HepG2 (cell line): Measurements from ENCODE around the gene HK2. TPM values are rescaled to one million over a fixed set of nuclear protein-coding genes. Genes with fewer than 3 reads are reported as not detected.
A peak's percentile ranks its signal among the peaks of the same experiment; 100 is the strongest.

Experiments
- DMAP1 ChIP-seq: IDR thresholded peaks from 2 replicates; pipeline ENCODE4 v1.6.1; 2016
- HHEX ChIP-seq: IDR thresholded peaks from 2 replicates; pipeline ENCODE4 v1.6.1; 2016; ENCODE audit warnings: control low read depth
- KDM5B ChIP-seq: sonication (generic); formaldehyde crosslinking; IDR thresholded peaks from 2 replicates; pipeline ENCODE4 v1.4.0; 2020; ENCODE audit warnings: missing genetic modification reagents, mild to moderate bottlenecking, borderline replicate concordance
- KMT2B ChIP-seq: IDR thresholded peaks from 2 replicates; pipeline ENCODE4 v1.6.1; 2016; ENCODE audit warnings: missing genetic modification reagents, missing compliant biosample characterization
- MAFG ChIP-seq: sonication (generic); formaldehyde crosslinking; IDR thresholded peaks from 2 replicates; pipeline ENCODE4 v1.5.1; 2020; ENCODE audit warnings: mild to moderate bottlenecking, missing genetic modification reagents
- MED8 ChIP-seq: sonication (generic); formaldehyde crosslinking; IDR thresholded peaks from 2 replicates; pipeline ENCODE4 v1.8.1; 2023; ENCODE audit warnings: mild to moderate bottlenecking, missing genetic modification reagents; ENCODE audit not compliant: insufficient replicate concordance
- MYNN ChIP-seq: sonication (generic); formaldehyde crosslinking; IDR thresholded peaks from 2 replicates; pipeline ENCODE4 v1.4.0; 2020; ENCODE audit warnings: mild to moderate bottlenecking, low read depth, missing genetic modification reagents
- NFE2L1 ChIP-seq: sonication (generic); formaldehyde crosslinking; IDR thresholded peaks from 2 replicates; pipeline ENCODE4 v1.4.0; 2020; ENCODE audit warnings: missing genetic modification reagents, mild to moderate bottlenecking, borderline replicate concordance
- PPARG ChIP-seq: conservative IDR thresholded peaks from 2 replicates; pipeline ENCODE4 v1.6.1; 2016; ENCODE audit warnings: missing biosample characterization, missing genetic modification reagents
- RXRA ChIP-seq: sonication (generic); formaldehyde crosslinking; IDR thresholded peaks from 2 replicates; pipeline ENCODE4 v1.5.1; 2020; ENCODE audit warnings: missing genetic modification reagents
- TBX2 ChIP-seq: sonication (generic); formaldehyde crosslinking; IDR thresholded peaks from 2 replicates; pipeline ENCODE4 v1.5.0; 2020; ENCODE audit warnings: missing genetic modification reagents, mild to moderate bottlenecking, borderline replicate concordance
- ZBTB7A ChIP-seq: sonication (generic); formaldehyde crosslinking; IDR thresholded peaks from 2 replicates; pipeline ENCODE4 v1.8.0; 2022; ENCODE audit warnings: mild to moderate bottlenecking, missing genetic modification reagents
- ZMYM2 ChIP-seq: sonication (generic); formaldehyde crosslinking; IDR thresholded peaks from 2 replicates; pipeline ENCODE4 v1.8.0; 2022; ENCODE audit warnings: mild to moderate bottlenecking, missing genetic modification reagents
- ZNF34 ChIP-seq: sonication (generic); formaldehyde crosslinking; IDR thresholded peaks from 2 replicates; pipeline ENCODE4 v1.4.0; 2020; ENCODE audit warnings: mild to moderate bottlenecking, missing genetic modification reagents, borderline replicate concordance
- ZNF430 ChIP-seq: sonication (generic); formaldehyde crosslinking; IDR thresholded peaks from 2 replicates; pipeline ENCODE4 v1.9.0; 2021; ENCODE audit warnings: mild to moderate bottlenecking, missing genetic modification reagents
- ZNF619 ChIP-seq: sonication (generic); formaldehyde crosslinking; IDR thresholded peaks from 2 replicates; pipeline ENCODE4 v1.4.0; 2020; ENCODE audit warnings: mild to moderate bottlenecking, missing genetic modification reagents
- ZNF781 ChIP-seq: sonication (generic); formaldehyde crosslinking; IDR thresholded peaks from 2 replicates; pipeline ENCODE4 v1.5.1; 2020; ENCODE audit warnings: borderline replicate concordance, mild to moderate bottlenecking, missing genetic modification reagents; ENCODE audit errors: not compliant biosample characterization
- polyA plus RNA-seq, 8 experiments: library from polyadenylated mRNA; depleted of rRNA in 3 of 8; stranded (reverse) in 7 of 8; unstranded in 1 of 8; fragments of >200 nt; fragmentation: Illumina TruSeq in 4 of 8; extraction: Trizol in 4 of 8; gene quantifications; 2 replicates each; pipeline versions ENCODE4 v1.2.1 to v1.2.3, GENCODE V29; 2011 to 2016; ENCODE audit warnings: low read depth in 4 of 8, missing spikeins in 1 of 8, mixed read lengths in 1 of 8; ENCODE audit not compliant: insufficient read depth in 1 of 8
- total RNA-seq, 5 experiments: library from RNA; depleted of rRNA; stranded (reverse); fragments of >200 nt; fragmentation: Illumina TruSeq; extraction: Trizol; gene quantifications; 2 replicates each; pipeline ENCODE4 v1.2.3, GENCODE V29; 2016; ENCODE audit warnings: low read depth in 1 of 5
- TF ChIP-seq, protein P1 (sequence below): sonication (generic); formaldehyde crosslinking; IDR thresholded peaks from 2 replicates; pipeline ENCODE4 v1.8.0; 2023; ENCODE audit warnings: mild to moderate bottlenecking, missing genetic modification reagents
- TF ChIP-seq, protein P2 (sequence below): sonication (generic); formaldehyde crosslinking; IDR thresholded peaks from 2 replicates; pipeline ENCODE4 v1.5.0; 2020; ENCODE audit warnings: missing genetic modification reagents
- TF ChIP-seq, protein P3 (sequence below): sonication (generic); formaldehyde crosslinking; IDR thresholded peaks from 2 replicates; pipeline ENCODE4 v1.4.0; 2020; ENCODE audit warnings: missing genetic modification reagents, mild to moderate bottlenecking, borderline replicate concordance

HK2 gene
- total and polyA plus RNA-seq, 2 of the 13 experiments (the other 11 are each of a cell fraction or from before 2014, with no cell fraction given), result 13.2 to 101 TPM

- TF ChIP-seq ZNF34 (CRISPR knock-in tag), result no peak
- no peak for TF ChIP-seq KDM5B (CRISPR knock-in tag)
- TF ChIP-seq, protein P1, sequence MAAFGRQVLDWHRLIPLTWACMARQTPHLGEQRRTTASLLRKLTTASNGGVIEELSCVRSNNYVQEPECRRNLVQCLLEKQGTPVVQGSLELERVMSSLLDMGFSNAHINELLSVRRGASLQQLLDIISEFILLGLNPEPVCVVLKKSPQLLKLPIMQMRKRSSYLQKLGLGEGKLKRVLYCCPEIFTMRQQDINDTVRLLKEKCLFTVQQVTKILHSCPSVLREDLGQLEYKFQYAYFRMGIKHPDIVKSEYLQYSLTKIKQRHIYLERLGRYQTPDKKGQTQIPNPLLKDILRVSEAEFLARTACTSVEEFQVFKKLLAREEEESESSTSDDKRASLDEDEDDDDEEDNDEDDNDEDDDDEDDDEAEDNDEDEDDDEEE (CRISPR knock-in tag), result 0 out of 2 replicates have a peak, but pooled peaks have one; percentile 52
- TF ChIP-seq KMT2B (CRISPR knock-in tag), result no peak
- no peak for TF ChIP-seq MED8 (CRISPR knock-in tag)
- TF ChIP-seq ZNF781, result peak; percentile 62
- no peak for TF ChIP-seq MAFG
- TF ChIP-seq, protein P2, sequence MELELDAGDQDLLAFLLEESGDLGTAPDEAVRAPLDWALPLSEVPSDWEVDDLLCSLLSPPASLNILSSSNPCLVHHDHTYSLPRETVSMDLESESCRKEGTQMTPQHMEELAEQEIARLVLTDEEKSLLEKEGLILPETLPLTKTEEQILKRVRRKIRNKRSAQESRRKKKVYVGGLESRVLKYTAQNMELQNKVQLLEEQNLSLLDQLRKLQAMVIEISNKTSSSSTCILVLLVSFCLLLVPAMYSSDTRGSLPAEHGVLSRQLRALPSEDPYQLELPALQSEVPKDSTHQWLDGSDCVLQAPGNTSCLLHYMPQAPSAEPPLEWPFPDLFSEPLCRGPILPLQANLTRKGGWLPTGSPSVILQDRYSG (CRISPR knock-in tag), result no peak
- TF ChIP-seq HHEX, result peak; percentile 42; the same call in 1 of the 2 replicates
- TF ChIP-seq DMAP1 (CRISPR knock-in tag), result no peak
- peak; percentile 91 for TF ChIP-seq PPARG (CRISPR knock-in tag)
- TF ChIP-seq TBX2 (CRISPR knock-in tag), result peak; percentile 82
- no peak for TF ChIP-seq MYNN
- TF ChIP-seq, protein P3, sequence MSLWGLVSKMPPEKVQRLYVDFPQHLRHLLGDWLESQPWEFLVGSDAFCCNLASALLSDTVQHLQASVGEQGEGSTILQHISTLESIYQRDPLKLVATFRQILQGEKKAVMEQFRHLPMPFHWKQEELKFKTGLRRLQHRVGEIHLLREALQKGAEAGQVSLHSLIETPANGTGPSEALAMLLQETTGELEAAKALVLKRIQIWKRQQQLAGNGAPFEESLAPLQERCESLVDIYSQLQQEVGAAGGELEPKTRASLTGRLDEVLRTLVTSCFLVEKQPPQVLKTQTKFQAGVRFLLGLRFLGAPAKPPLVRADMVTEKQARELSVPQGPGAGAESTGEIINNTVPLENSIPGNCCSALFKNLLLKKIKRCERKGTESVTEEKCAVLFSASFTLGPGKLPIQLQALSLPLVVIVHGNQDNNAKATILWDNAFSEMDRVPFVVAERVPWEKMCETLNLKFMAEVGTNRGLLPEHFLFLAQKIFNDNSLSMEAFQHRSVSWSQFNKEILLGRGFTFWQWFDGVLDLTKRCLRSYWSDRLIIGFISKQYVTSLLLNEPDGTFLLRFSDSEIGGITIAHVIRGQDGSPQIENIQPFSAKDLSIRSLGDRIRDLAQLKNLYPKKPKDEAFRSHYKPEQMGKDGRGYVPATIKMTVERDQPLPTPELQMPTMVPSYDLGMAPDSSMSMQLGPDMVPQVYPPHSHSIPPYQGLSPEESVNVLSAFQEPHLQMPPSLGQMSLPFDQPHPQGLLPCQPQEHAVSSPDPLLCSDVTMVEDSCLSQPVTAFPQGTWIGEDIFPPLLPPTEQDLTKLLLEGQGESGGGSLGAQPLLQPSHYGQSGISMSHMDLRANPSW, result no peak; the same call in 1 of the 2 replicates
- TF ChIP-seq ZBTB7A (CRISPR knock-in tag), result peak; percentile 92
- peak; percentile 79; the same call in 1 of the 2 replicates for TF ChIP-seq RXRA (CRISPR knock-in tag)
- TF ChIP-seq ZNF430 (CRISPR knock-in tag), result 0 out of 2 replicates have a peak, but pooled peaks have one; percentile 55
- TF ChIP-seq ZNF619 (CRISPR knock-in tag), result no peak
- no peak for TF ChIP-seq ZMYM2 (CRISPR knock-in tag)
- TF ChIP-seq NFE2L1 (CRISPR knock-in tag), result no peak
These were observed 20.9 kb upstream of the HK2 start (continued) for GRCh38 chr2:74812787-74813590.
